GM12872 (cell line): Measurements from ENCODE around the gene ANKRD52.

Source experiments
- TF ChIP-seq, protein P1 (sequence below): IDR thresholded peaks from 3 replicates; pipeline ENCODE4 v1.5.1; 2011; ENCODE audit warnings: low read depth, mild to moderate bottlenecking, low read length, moderate library complexity; ENCODE audit not compliant: insufficient read depth

ANKRD52 gene

DNA sequence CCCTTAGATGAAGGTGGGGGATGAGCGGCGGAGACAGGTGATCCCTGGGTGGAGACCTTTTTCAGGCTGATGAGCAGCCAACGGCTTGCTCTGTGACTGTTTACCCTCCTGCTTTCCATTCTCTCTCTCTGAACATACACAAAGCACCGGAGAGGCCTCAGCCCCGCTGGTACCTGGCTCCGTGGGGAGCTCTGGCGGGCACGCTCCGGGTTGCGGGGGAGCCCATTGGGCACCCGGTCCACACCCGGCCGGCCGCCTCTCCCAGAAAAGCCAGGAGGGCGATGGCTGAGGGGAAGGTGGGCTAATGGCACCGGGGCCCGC is 69.4 kb downstream of the ANKRD52 start:
- TF ChIP-seq, protein P1, sequence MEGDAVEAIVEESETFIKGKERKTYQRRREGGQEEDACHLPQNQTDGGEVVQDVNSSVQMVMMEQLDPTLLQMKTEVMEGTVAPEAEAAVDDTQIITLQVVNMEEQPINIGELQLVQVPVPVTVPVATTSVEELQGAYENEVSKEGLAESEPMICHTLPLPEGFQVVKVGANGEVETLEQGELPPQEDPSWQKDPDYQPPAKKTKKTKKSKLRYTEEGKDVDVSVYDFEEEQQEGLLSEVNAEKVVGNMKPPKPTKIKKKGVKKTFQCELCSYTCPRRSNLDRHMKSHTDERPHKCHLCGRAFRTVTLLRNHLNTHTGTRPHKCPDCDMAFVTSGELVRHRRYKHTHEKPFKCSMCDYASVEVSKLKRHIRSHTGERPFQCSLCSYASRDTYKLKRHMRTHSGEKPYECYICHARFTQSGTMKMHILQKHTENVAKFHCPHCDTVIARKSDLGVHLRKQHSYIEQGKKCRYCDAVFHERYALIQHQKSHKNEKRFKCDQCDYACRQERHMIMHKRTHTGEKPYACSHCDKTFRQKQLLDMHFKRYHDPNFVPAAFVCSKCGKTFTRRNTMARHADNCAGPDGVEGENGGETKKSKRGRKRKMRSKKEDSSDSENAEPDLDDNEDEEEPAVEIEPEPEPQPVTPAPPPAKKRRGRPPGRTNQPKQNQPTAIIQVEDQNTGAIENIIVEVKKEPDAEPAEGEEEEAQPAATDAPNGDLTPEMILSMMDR, result no peak

DNA sequence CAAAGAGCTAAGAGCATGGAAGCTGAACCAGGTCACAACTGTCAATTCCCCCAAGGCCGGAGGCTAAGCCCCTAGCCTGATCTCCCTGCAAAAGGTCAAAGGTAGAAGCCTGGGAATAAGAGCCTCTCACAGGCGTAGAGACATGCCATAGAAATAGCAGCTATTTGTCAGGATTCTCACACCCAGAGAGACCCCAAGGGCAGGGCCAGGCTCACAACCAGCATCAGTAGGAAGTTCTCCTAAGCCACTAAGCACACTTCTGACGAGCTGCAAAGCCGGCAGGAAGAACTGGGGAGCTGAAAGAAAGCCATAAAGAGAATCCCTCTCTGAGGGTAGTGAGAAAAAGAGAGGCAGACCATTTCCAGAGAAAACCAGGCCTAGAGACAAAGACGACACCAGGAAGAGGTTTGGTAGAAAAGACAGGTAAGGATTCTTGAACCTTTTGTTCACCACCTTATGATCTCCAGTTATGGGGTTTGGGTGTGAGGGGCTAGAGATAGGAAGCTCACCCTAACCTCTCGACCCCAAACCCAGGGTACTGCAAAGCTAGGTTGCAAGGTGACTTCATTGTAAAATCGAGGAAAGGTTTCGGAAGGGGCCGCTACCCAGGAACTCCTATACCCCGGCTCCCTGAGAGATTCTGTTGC is 69.9 kb downstream of the ANKRD52 start:
- TF ChIP-seq, protein P1, result no peak
